8988T (cell line): Measurements from ENCODE around the gene SPTSSB.

ENCODE experiments used
- DNase-seq: peaks from one replicate; pipeline ENCODE4 v3.0.0; 2011

SPTSSB gene

GRCh38 chr3:161371441-161372320 is at the start of gene SPTSSB:
Gene SPTSSB (minus strand): TSS chr3:161371517. CDS start chr3:161346323, 25,194 bp downstream.
- peak; percentile 52 for DNase-seq

- no peak for DNase-seq
These were observed 49.4 kb upstream of the SPTSSB start for GRCh38 chr3:161420746-161421145.

- no peak for DNase-seq
These were observed 48.4 kb upstream of the SPTSSB start for GRCh38 chr3:161419555-161420333.

- DNase-seq, result no peak
These were observed 44.4 kb upstream of the SPTSSB start for GRCh38 chr3:161415506-161416231.

GRCh38 chr3:161414907-161415306 is 43.6 kb upstream of the SPTSSB start:
- DNase-seq, result no peak

GRCh38 chr3:161413855-161414210 is 42.5 kb upstream of the SPTSSB start:
- DNase-seq, result no peak

- no peak for DNase-seq
These were observed 42.0 kb upstream of the SPTSSB start for GRCh38 chr3:161413127-161413854.

- DNase-seq, result no peak
These were observed 40.8 kb upstream of the SPTSSB start for GRCh38 chr3:161412123-161412522.

- DNase-seq, result no peak
These were observed 38.5 kb upstream of the SPTSSB start for GRCh38 chr3:161409858-161410257.

- DNase-seq, result no peak
These were observed 37.8 kb upstream of the SPTSSB start for GRCh38 chr3:161409069-161409468.

- no peak for DNase-seq
These were observed 35.6 kb upstream of the SPTSSB start for GRCh38 chr3:161406594-161407555.

- no peak for DNase-seq
These were observed 34.5 kb upstream of the SPTSSB start for GRCh38 chr3:161405836-161406235.

- no peak for DNase-seq
These were observed 33.8 kb upstream of the SPTSSB start for GRCh38 chr3:161405087-161405486.

GRCh38 chr3:161403251-161403650 is 31.9 kb upstream of the SPTSSB start:
- DNase-seq, result no peak

GRCh38 chr3:161401389-161401788 is 30.1 kb upstream of the SPTSSB start:
- no peak for DNase-seq

GRCh38 chr3:161400650-161401049 is 29.3 kb upstream of the SPTSSB start:
- DNase-seq, result no peak

- DNase-seq, result no peak
These were observed 24.0 kb upstream of the SPTSSB start for GRCh38 chr3:161395115-161396012.

GRCh38 chr3:161393803-161394202 is 22.5 kb upstream of the SPTSSB start:
- no peak for DNase-seq

- DNase-seq, result no peak
These were observed 22.0 kb upstream of the SPTSSB start for GRCh38 chr3:161393310-161393709.

GRCh38 chr3:161392853-161393252 is 21.5 kb upstream of the SPTSSB start:
- DNase-seq, result no peak
